PC-3 (cell line): ENCODE results near the gene SPSB1. TPM values are rescaled to one million over a fixed set of nuclear protein-coding genes. Genes with fewer than 3 reads are reported as not detected.

Experiments used
- ATAC-seq: fragments of 200-7000 bp; cut with Tn5 transposase; 2 replicates; pipeline ENCODE4 v1.9.1; 2020; ENCODE audit warnings: mild to moderate bottlenecking, moderate library complexity
- BruUV-seq: library from RNA; stranded (reverse); fragments of 400-500 nt; replicated peaks from 2 replicates; lab custom pipeline; 2021; lab: Mats Ljungman, UMichigan
- CTCF ChIA-PET: fragments of 300-600 bp; sonication (Branson Sonifier 250); formaldehyde crosslinking; loops from one replicate; lab custom pipeline; 2022; ENCODE audit warnings: antibody characterized with exemption; lab: Charles Lee
- POLR2A ChIA-PET: fragments of 300-600 bp; sonication (Branson Sonifier 250); formaldehyde crosslinking; loops from one replicate; lab custom pipeline; 2022; ENCODE audit warnings: antibody characterized with exemption; ENCODE audit not compliant: unreplicated experiment; lab: Charles Lee
- DNase-seq: peaks from one replicate; pipeline ENCODE4 v3.0.0-alpha.2; 2015
- H2AFZ ChIP-seq: fragments of 300-600 bp; sonication (generic); 2 replicates; pipeline ENCODE4 v1.6.0; 2016; ENCODE audit warnings: antibody characterized with exemption, low read length
- H3F3A ChIP-seq: fragments of 300-600 bp; sonication (generic); one replicate; pipeline ENCODE4 v1.6.0; 2017; ENCODE audit warnings: antibody characterized with exemption, low read length, control low read depth, mild to moderate bottlenecking; ENCODE audit not compliant: unreplicated experiment
- H3K27ac ChIP-seq: fragments of 300-600 bp; sonication (generic); 2 replicates; pipeline ENCODE4 v1.5.1; 2016; ENCODE audit warnings: mild to moderate bottlenecking, low read length
- H3K27me3 ChIP-seq: fragments of 300-600 bp; sonication (generic); 2 replicates; pipeline ENCODE4 v1.6.1; 2016; ENCODE audit warnings: low read length, mixed read lengths
- H3K36me3 ChIP-seq: fragments of 300-600 bp; sonication (generic); 2 replicates; pipeline ENCODE4 v1.6.1; 2016; ENCODE audit warnings: low read depth, mixed run types, low read length, mixed read lengths
- H3K4me1 ChIP-seq: fragments of 300-600 bp; sonication (generic); 2 replicates; pipeline ENCODE4 v1.5.1; 2016; ENCODE audit warnings: low read length; ENCODE audit not compliant: insufficient read depth
- H3K4me2 ChIP-seq: fragments of 300-600 bp; sonication (generic); 2 replicates; pipeline ENCODE4 v1.6.0; 2016; ENCODE audit warnings: low read length
- H3K4me3 ChIP-seq: fragments of 300-600 bp; sonication (generic); 2 replicates; pipeline ENCODE4 v1.5.1; 2016; ENCODE audit warnings: mild to moderate bottlenecking, low read length, mixed read lengths
- H3K79me2 ChIP-seq: fragments of 300-600 bp; sonication (generic); 2 replicates; pipeline ENCODE4 v1.6.1; 2017; ENCODE audit warnings: low read length, mixed read lengths
- H3K9ac ChIP-seq: fragments of 300-600 bp; sonication (generic); 2 replicates; pipeline ENCODE4 v1.6.0; 2016; ENCODE audit warnings: mild to moderate bottlenecking, low read length
- H3K9me2 ChIP-seq: fragments of 300-600 bp; sonication (generic); replicated peaks from 2 replicates; pipeline ENCODE4 v1.6.1; 2016; ENCODE audit warnings: mixed run types, low read length, mixed read lengths
- H3K9me3 ChIP-seq: fragments of 300-600 bp; sonication (generic); 2 replicates; pipeline ENCODE4 v1.6.1; 2016; ENCODE audit warnings: low read length, mixed read lengths
- H4K20me1 ChIP-seq: fragments of 300-600 bp; sonication (generic); 2 replicates; pipeline ENCODE4 v1.6.1; 2016; ENCODE audit warnings: low read length, mixed read lengths
- CTCF ChIP-seq: fragments of 300-600 bp; sonication (generic); conservative IDR thresholded peaks from 2 replicates; pipeline ENCODE4 v1.5.1; 2017; ENCODE audit warnings: antibody characterized with exemption, low read depth, mild to moderate bottlenecking, low read length
- EZH2 ChIP-seq: fragments of 300-600 bp; sonication (generic); IDR thresholded peaks from one replicate; pipeline ENCODE4 v1.6.1; 2017; ENCODE audit warnings: antibody characterized with exemption, mild to moderate bottlenecking, low read length; ENCODE audit not compliant: unreplicated experiment
- EZH2phosphoT487 ChIP-seq: fragments of 300-600 bp; sonication (generic); IDR thresholded peaks from 2 replicates; pipeline ENCODE4 v1.6.1; 2018; ENCODE audit warnings: mild to moderate bottlenecking, antibody characterized with exemption, low read length, borderline replicate concordance
- intact Hi-C: fragments of 100-400 bp; cut with micrococcal nuclease; formaldehyde crosslinking; loops from 2 replicates; pipeline ENCODE4 v1.9.0; 2023
- total RNA-seq: library from RNA; depleted of rRNA; stranded (reverse); fragments of >200 nt; gene quantifications from 2 replicates; pipeline ENCODE4 v1.2.3, GENCODE V29; 2014

The SPSB1 gene
- total RNA-seq, 1 experiment from 2014 or later: 18.1 TPM

GRCh38 chr1:9244501-9245229 lies 48.0 kb upstream of the SPSB1 start:
- no peak overlapping the region for H3K27ac ChIP-seq
- no peak for TF ChIP-seq CTCF
- no peak for TF ChIP-seq EZH2phosphoT487
- no peak for TF ChIP-seq EZH2
- H2AFZ ChIP-seq: no peak overlapping the region
- ChIA-PET CTCF (no interaction called here), POLR2A (no interaction called here)
- no peaks in the 10 kb centered on the region for H3K79me2 ChIP-seq
- no peak for DNase-seq
- intact Hi-C loops: no loop called here
- no peaks in the 10 kb centered on the region for H3F3A ChIP-seq
- H3K4me2 ChIP-seq: no peak overlapping the region
- no peaks in the 10 kb centered on the region for H3K27me3 ChIP-seq
- H3K9me2 ChIP-seq: no peaks in the 10 kb centered on the region
- no peak overlapping the region for H3K9ac ChIP-seq
- H3K36me3 ChIP-seq: no peaks in the 10 kb centered on the region
- no peaks in the 10 kb centered on the region for H4K20me1 ChIP-seq
- BruUV-seq: no TSS peak
- H3K4me1 ChIP-seq: no peaks in the 10 kb centered on the region
- no peak overlapping the region for H3K4me3 ChIP-seq
- H3K9me3 ChIP-seq: no peaks in the 10 kb centered on the region
- ATAC-seq: no peak

DNA sequence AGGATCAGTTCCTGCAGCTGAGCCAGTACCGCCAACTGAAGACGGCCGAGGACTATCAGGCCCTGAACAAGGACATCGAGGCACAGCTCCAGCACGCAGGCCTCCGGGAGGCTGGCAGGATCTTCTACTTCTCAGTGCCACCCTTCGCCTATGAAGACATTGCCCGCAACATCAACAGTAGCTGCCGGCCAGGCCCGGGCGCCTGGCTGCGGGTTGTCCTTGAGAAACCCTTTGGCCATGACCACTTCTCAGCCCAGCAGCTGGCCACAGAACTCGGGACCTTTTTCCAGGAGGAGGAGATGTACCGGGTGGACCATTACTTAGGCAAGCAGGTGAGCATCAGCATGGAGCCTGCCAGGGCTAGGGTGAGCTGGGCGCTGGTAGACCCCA lies 47.5 kb upstream of the SPSB1 start:
- Histone ChIP-seq H3K9me3 (no peaks in the 10 kb centered on the region), H3K9ac (no peak overlapping the region), H3K36me3 (no peaks in the 10 kb centered on the region), H3K4me3 (no peak overlapping the region), H3K27ac (no peak overlapping the region), H3K27me3 (no peaks in the 10 kb centered on the region), H3K79me2 (no peaks in the 10 kb centered on the region), H3K4me1 (no peaks in the 10 kb centered on the region), H3K9me2 (no peaks in the 10 kb centered on the region), H3K4me2 (no peak overlapping the region), H2AFZ (no peak overlapping the region), H3F3A (no peaks in the 10 kb centered on the region), H4K20me1 (no peaks in the 10 kb centered on the region)
- ChIA-PET POLR2A (no interaction called here), CTCF (no interaction called here)
- TF ChIP-seq CTCF (no peak), EZH2phosphoT487 (no peak), EZH2 (no peak)
- intact Hi-C loops: no loop called here
- no peak for ATAC-seq
- BruUV-seq: no TSS peak
- DNase-seq: no peak

DNA sequence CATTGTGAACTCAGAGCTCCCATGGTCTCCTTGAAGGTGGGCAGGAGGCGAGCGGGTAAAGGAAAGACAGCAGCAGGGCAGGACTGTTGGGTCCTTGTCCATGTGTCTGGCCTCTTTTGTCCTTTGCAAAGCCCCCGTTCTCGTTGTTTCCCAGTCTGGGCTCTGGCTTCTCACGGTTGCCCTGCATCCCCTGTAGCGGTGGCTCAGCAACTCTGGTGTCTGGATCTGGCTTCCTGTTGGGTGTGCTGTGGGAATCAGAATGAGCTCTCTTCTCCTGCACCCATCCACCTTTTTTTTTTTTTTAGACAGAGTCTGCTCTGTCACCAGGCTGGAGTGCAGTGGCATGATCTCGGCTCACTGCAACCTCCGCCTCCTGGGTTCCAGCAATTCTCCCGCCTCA lies 47.0 kb upstream of the SPSB1 start:
- H3K4me2 ChIP-seq: no peak overlapping the region
- H3K9ac ChIP-seq: no peak overlapping the region
- TF ChIP-seq EZH2 (no peak), CTCF (no peak)
- ChIA-PET POLR2A (no interaction called here), CTCF (no interaction called here)
- H4K20me1 ChIP-seq: no peaks in the 10 kb centered on the region
- no peaks in the 10 kb centered on the region for H3K79me2 ChIP-seq
- DNase-seq (no peak), ATAC-seq (no peak)
- no peaks in the 10 kb centered on the region for H3K9me2 ChIP-seq
- no peak overlapping the region for H3K4me3 ChIP-seq
- intact Hi-C loops: no loop called here
- H3K9me3 ChIP-seq: no peaks in the 10 kb centered on the region
- no peaks in the 10 kb centered on the region for H3K4me1 ChIP-seq
- no peak overlapping the region for H2AFZ ChIP-seq
- H3F3A ChIP-seq: no peaks in the 10 kb centered on the region
- H3K27ac ChIP-seq: no peak overlapping the region
- no peaks in the 10 kb centered on the region for H3K27me3 ChIP-seq
- no TSS peak for BruUV-seq
- H3K36me3 ChIP-seq: no peaks in the 10 kb centered on the region
